ENCODE data around the gene MEGF8. TPM values are rescaled to one million over a fixed set of nuclear protein-coding genes. Genes with fewer than 3 reads are reported as not detected.

Gene MEGF8
- total and polyA plus RNA-seq, 2 of the 13 experiments (the other 11 are each of a cell fraction or from before 2014, with no cell fraction given): 4.0 to 8.8 TPM

- peaks cover 21% of the 10 kb centered on the region for H3K79me2 ChIP-seq (ENCODE audit: insufficient read depth, low read length)
- no peaks in the 10 kb centered on the region for H3K9me3 ChIP-seq (ENCODE audit: low read length)
- H3K27ac ChIP-seq (ENCODE audit: extremely low read length, insufficient read depth, low read length): no peak overlapping the region
- peaks cover 36% of the 10 kb centered on the region for H3K4me1 ChIP-seq (ENCODE audit: insufficient read depth, low read length)
- DNase-seq (ENCODE audit: low spot score): no peak
- FAIRE-seq: no peak
- BruUV-seq (replicated peaks): no TSS peak
- H3K9ac ChIP-seq (ENCODE audit: insufficient read depth, low read depth, low read length): no peak overlapping the region
- no peaks in the 10 kb centered on the region; a peak in 1 of 5 replicates for H3K27me3 ChIP-seq (ENCODE audit: control insufficient read depth in 1 of 2, insufficient read depth in 2 of 2, low read length in 2 of 2)
- H3K4me2 ChIP-seq (ENCODE audit: low read depth, low read length): no peak overlapping the region
- peaks cover 2 to 9% of the 10 kb centered on the region in 2 experiments; a peak in 3 of 5 replicates for H3K36me3 ChIP-seq (replicated peaks in 1 of 2; ENCODE audit: control insufficient read depth in 1 of 2, insufficient read depth in 2 of 2, low read length in 2 of 2)
- CTCF ChIA-PET (ENCODE audit: low intra/inter-chr PET ratio, low total read pairs): no interaction called here
- intact Hi-C loops (cut with micrococcal nuclease; ENCODE audit: unreplicated experiment): no loop called here
- no peak for ATAC-seq
- no peak overlapping the region for H2AFZ ChIP-seq (ENCODE audit: low read length)
- no peaks in the 10 kb centered on the region for H4K20me1 ChIP-seq (ENCODE audit: insufficient read depth, low read length)
- in situ Hi-C loops (cut with HindIII; ENCODE audit: extremely low pct_ligation_motif_present, low pct_unique_long_range_greater_than_20kb): no loop called here
- 74% methylated on average over 2 of the region's 2 CpGs for WGBS (ENCODE audit: low lambda C conversion rate)
- no peak overlapping the region for H3K4me3 ChIP-seq (replicated peaks in 1 of 3; ENCODE audit: insufficient read depth in 1 of 3, low read depth in 2 of 3, low read length in 3 of 3)
- POLR2A ChIA-PET: no interaction called here
- TF ChIP-seq ZSCAN29 (CRISPR knock-in tag; conservative IDR thresholded peaks at IDR 0.05) (no peak), RERE (CRISPR knock-in tag; IDR thresholded peaks at IDR 0.05; ENCODE audit: low read depth) (no peak), ZNF329 (CRISPR knock-in tag; IDR thresholded peaks at IDR 0.05; ENCODE audit: low read depth) (no peak), ZNF44 (CRISPR knock-in tag; IDR thresholded peaks at IDR 0.05) (no peak), YEATS4 (CRISPR knock-in tag; IDR thresholded peaks at IDR 0.05; ENCODE audit: borderline replicate concordance) (no peak), HES4 (CRISPR knock-in tag; IDR thresholded peaks at IDR 0.05; ENCODE audit: borderline replicate concordance) (no peak), PHF20 (CRISPR knock-in tag; IDR thresholded peaks at IDR 0.05) (no peak), ZNF101 (CRISPR knock-in tag; IDR thresholded peaks at IDR 0.05; ENCODE audit: borderline replicate concordance, low read depth) (no peak), TAF15 (IDR thresholded peaks at IDR 0.05; ENCODE audit: low read depth, low read length, poor library complexity, severe bottlenecking) (no peak), SAFB2 (CRISPR knock-in tag; IDR thresholded peaks at IDR 0.05; ENCODE audit: borderline replicate concordance, low read depth) (no peak), TARDBP (CRISPR knock-in tag; IDR thresholded peaks at IDR 0.05) (no peak), FOXC1 (CRISPR knock-in tag; IDR thresholded peaks at IDR 0.05; ENCODE audit: borderline replicate concordance) (no peak), ZNF598 (CRISPR knock-in tag; IDR thresholded peaks at IDR 0.05; ENCODE audit: borderline replicate concordance) (no peak), CSRNP2 (CRISPR knock-in tag; conservative IDR thresholded peaks at IDR 0.05; ENCODE audit: low read depth) (no peak), ZBTB34 (CRISPR knock-in tag; IDR thresholded peaks at IDR 0.05) (no peak)
Measured at GRCh38 chr19:42330241-42330711, 4.8 kb downstream of the MEGF8 start.
